ENCODE measurements around the gene ELOVL5. TPM values are rescaled to one million over a fixed set of nuclear protein-coding genes. Genes with fewer than 3 reads are reported as not detected.
A peak's percentile ranks its signal among the peaks of the same experiment; 100 is the strongest.

The ELOVL5 gene
- total and polyA plus RNA-seq, 2 experiments from 2014 or later = 83.3 to 180 TPM

DNA sequence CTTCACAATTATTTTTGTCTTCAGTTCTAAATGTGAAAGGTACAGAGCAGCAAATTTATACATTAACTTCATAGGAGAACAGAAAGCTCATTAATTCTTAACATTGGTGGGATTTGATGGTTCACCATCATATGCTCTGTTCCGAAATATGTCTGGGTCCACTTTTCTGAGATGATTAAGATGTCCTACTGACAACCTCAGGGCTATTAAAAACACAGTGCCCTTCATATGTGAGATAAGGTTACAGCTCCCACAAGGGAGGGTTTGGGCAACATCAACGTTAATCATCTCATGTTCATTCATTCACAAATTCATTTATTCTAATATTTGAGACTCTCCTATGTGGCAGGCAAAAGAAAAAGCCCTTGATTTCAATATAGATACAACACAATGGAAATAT, 91.2 kb downstream of the ELOVL5 start (continued):
- no peak for TF ChIP-seq EZH2 (IDR thresholded peaks at IDR 0.05; ENCODE audit: low read depth, unreplicated experiment)
- TF ChIP-seq, protein P1, sequence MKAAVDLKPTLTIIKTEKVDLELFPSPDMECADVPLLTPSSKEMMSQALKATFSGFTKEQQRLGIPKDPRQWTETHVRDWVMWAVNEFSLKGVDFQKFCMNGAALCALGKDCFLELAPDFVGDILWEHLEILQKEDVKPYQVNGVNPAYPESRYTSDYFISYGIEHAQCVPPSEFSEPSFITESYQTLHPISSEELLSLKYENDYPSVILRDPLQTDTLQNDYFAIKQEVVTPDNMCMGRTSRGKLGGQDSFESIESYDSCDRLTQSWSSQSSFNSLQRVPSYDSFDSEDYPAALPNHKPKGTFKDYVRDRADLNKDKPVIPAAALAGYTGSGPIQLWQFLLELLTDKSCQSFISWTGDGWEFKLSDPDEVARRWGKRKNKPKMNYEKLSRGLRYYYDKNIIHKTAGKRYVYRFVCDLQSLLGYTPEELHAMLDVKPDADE (IDR thresholded peaks at IDR 0.05) = no peak
- no peak for TF ChIP-seq ZNF114 (CRISPR knock-in tag; IDR thresholded peaks at IDR 0.05)
- TF ChIP-seq EZH2phosphoT487 (IDR thresholded peaks at IDR 0.05; ENCODE audit: unreplicated experiment) = no peak
- TF ChIP-seq, protein P2, sequence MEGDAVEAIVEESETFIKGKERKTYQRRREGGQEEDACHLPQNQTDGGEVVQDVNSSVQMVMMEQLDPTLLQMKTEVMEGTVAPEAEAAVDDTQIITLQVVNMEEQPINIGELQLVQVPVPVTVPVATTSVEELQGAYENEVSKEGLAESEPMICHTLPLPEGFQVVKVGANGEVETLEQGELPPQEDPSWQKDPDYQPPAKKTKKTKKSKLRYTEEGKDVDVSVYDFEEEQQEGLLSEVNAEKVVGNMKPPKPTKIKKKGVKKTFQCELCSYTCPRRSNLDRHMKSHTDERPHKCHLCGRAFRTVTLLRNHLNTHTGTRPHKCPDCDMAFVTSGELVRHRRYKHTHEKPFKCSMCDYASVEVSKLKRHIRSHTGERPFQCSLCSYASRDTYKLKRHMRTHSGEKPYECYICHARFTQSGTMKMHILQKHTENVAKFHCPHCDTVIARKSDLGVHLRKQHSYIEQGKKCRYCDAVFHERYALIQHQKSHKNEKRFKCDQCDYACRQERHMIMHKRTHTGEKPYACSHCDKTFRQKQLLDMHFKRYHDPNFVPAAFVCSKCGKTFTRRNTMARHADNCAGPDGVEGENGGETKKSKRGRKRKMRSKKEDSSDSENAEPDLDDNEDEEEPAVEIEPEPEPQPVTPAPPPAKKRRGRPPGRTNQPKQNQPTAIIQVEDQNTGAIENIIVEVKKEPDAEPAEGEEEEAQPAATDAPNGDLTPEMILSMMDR (conservative IDR thresholded peaks at IDR 0.05; ENCODE audit: low read depth in 2 of 2) = no peak
- TF ChIP-seq JUNB (IDR thresholded peaks at IDR 0.05; ENCODE audit: unreplicated experiment) = no peak
- no peak for TF ChIP-seq NANOG (IDR thresholded peaks at IDR 0.05; ENCODE audit: borderline replicate concordance)

- no peaks in the 10 kb centered on the region for H3F3A ChIP-seq (replicated peaks; ENCODE audit: low read depth)
- no peaks in the 10 kb centered on the region for H3K27me3 ChIP-seq (ENCODE audit: insufficient read depth)
- H3K4me2 ChIP-seq = no peak overlapping the region
- H3K36me3 ChIP-seq (ENCODE audit: insufficient read depth) = peaks cover 15% of the 10 kb centered on the region; the same call in 1 of the 2 replicates
- DNase-seq (ENCODE audit: low spot score) = no peak
- Mint-ChIP-seq H3K4me3 (no peak overlapping the region), H3K4me1 (no peaks in the 10 kb centered on the region), H3K27me3 (ENCODE audit: insufficient read depth, low read depth, poor library complexity) (peaks cover 2% of the 10 kb centered on the region), H3K27ac (no peak overlapping the region), H3K9me3 (no peaks in the 10 kb centered on the region), H3K36me3 (ENCODE audit: low read depth) (peaks cover 29% of the 10 kb centered on the region)
- H4K20me1 ChIP-seq (replicated peaks; ENCODE audit: insufficient read depth) = no peaks in the 10 kb centered on the region; the same call in 1 of the 2 replicates
- no peaks in the 10 kb centered on the region for H3K79me2 ChIP-seq (replicated peaks; ENCODE audit: insufficient read depth)
- no peak overlapping the region for H2AFZ ChIP-seq
- H3K9me2 ChIP-seq (ENCODE audit: insufficient read depth) = no peaks in the 10 kb centered on the region
- H3K4me3 ChIP-seq = no peak overlapping the region
- no peaks in the 10 kb centered on the region for H3K4me1 ChIP-seq (ENCODE audit: insufficient read depth)
- no peak for ATAC-seq
- H3K27ac ChIP-seq (ENCODE audit: low read depth) = peak overlapping the region; percentile 39; the same call in 1 of the 2 replicates
- TF ChIP-seq, protein P2 (conservative IDR thresholded peaks at IDR 0.05; ENCODE audit: low read depth in 2 of 2) = no peak
- TF ChIP-seq EZH2phosphoT487 (IDR thresholded peaks at IDR 0.05; ENCODE audit: unreplicated experiment) (no peak), EZH2 (IDR thresholded peaks at IDR 0.05; ENCODE audit: low read depth, unreplicated experiment) (no peak), ZNF331 (CRISPR knock-in tag; IDR thresholded peaks at IDR 0.05; ENCODE audit: low read depth) (no peak)
- TF ChIP-seq, protein P3, sequence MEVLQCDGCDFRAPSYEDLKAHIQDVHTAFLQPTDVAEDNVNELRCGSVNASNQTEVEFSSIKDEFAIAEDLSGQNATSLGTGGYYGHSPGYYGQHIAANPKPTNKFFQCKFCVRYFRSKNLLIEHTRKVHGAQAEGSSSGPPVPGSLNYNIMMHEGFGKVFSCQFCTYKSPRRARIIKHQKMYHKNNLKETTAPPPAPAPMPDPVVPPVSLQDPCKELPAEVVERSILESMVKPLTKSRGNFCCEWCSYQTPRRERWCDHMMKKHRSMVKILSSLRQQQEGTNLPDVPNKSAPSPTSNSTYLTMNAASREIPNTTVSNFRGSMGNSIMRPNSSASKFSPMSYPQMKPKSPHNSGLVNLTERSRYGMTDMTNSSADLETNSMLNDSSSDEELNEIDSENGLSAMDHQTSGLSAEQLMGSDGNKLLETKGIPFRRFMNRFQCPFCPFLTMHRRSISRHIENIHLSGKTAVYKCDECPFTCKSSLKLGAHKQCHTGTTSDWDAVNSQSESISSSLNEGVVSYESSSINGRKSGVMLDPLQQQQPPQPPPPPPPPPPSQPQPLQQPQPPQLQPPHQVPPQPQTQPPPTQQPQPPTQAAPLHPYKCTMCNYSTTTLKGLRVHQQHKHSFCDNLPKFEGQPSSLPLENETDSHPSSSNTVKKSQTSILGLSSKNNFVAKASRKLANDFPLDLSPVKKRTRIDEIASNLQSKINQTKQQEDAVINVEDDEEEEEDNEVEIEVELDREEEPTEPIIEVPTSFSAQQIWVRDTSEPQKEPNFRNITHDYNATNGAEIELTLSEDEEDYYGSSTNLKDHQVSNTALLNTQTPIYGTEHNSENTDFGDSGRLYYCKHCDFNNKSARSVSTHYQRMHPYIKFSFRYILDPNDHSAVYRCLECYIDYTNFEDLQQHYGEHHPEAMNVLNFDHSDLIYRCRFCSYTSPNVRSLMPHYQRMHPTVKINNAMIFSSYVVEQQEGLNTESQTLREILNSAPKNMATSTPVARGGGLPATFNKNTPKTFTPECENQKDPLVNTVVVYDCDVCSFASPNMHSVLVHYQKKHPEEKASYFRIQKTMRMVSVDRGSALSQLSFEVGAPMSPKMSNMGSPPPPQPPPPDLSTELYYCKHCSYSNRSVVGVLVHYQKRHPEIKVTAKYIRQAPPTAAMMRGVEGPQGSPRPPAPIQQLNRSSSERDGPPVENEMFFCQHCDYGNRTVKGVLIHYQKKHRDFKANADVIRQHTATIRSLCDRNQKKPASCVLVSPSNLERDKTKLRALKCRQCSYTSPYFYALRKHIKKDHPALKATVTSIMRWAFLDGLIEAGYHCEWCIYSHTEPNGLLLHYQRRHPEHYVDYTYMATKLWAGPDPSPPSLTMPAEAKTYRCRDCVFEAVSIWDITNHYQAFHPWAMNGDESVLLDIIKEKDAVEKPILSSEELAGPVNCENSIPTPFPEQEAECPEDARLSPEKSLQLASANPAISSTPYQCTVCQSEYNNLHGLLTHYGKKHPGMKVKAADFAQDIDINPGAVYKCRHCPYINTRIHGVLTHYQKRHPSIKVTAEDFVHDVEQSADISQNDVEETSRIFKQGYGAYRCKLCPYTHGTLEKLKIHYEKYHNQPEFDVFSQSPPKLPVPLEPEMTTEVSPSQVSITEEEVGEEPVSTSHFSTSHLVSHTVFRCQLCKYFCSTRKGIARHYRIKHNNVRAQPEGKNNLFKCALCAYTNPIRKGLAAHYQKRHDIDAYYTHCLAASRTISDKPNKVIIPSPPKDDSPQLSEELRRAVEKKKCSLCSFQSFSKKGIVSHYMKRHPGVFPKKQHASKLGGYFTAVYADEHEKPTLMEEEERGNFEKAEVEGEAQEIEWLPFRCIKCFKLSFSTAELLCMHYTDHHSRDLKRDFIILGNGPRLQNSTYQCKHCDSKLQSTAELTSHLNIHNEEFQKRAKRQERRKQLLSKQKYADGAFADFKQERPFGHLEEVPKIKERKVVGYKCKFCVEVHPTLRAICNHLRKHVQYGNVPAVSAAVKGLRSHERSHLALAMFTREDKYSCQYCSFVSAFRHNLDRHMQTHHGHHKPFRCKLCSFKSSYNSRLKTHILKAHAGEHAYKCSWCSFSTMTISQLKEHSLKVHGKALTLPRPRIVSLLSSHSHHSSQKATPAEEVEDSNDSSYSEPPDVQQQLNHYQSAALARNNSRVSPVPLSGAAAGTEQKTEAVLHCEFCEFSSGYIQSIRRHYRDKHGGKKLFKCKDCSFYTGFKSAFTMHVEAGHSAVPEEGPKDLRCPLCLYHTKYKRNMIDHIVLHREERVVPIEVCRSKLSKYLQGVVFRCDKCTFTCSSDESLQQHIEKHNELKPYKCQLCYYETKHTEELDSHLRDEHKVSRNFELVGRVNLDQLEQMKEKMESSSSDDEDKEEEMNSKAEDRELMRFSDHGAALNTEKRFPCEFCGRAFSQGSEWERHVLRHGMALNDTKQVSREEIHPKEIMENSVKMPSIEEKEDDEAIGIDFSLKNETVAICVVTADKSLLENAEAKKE (CRISPR knock-in tag; IDR thresholded peaks at IDR 0.05) = no peak
- TF ChIP-seq, protein P1 (IDR thresholded peaks at IDR 0.05) = no peak
Observed at GRCh38 chr6:53257001-53257400, 91.7 kb downstream of the ELOVL5 start.

All from GM23338 (cell line).